Measurements from ENCODE around the gene WDR45B. TPM values are rescaled to one million over a fixed set of nuclear protein-coding genes. Genes with fewer than 3 reads are reported as not detected.

Gene WDR45B
- total and polyA plus RNA-seq, 2 donors (not counting 3 experiments of a cell fraction or from before 2014, with no cell fraction given) = 62.0 to 76.7 TPM

- POLR2A ChIA-PET = no interaction called here
- dilution Hi-C loops (cut with MboI; ENCODE audit: extremely low pct_ligation_motif_present, low sequenced_read_pairs) (no loop called here), intact Hi-C loops (cut with micrococcal nuclease) (no loop called here)
- Histone ChIP-seq H3K4me1 (ENCODE audit: control insufficient read depth, extremely low read depth, insufficient read depth, low read length) (no peaks in the 10 kb centered on the region), H3K79me2 (ENCODE audit: control insufficient read depth, insufficient read depth, low read length) (no peaks in the 10 kb centered on the region), H3K27me3 (ENCODE audit: control insufficient read depth in 2 of 2, insufficient read depth in 2 of 2, low read length in 2 of 2) (no peaks in the 10 kb centered on the region), H3K4me2 (ENCODE audit: insufficient read depth, low read length) (no peak overlapping the region), H3K9ac (replicated peaks; ENCODE audit: extremely low read depth, insufficient read depth, low read length) (no peak overlapping the region), H4K20me1 (replicated peaks; ENCODE audit: control insufficient read depth, extremely low read depth, insufficient read depth, low read length) (no peaks in the 10 kb centered on the region), H3K36me3 (ENCODE audit: control insufficient read depth in 2 of 2, extremely low read depth in 1 of 2, insufficient read depth in 2 of 2, low read length in 2 of 2) (no peaks in the 10 kb centered on the region), H2AFZ (ENCODE audit: low read depth, low read length) (no peak overlapping the region), H3K4me3 (replicated peaks in 1 of 3; ENCODE audit: insufficient read depth in 1 of 3, low read depth in 1 of 3, low read length in 3 of 3) (no peak overlapping the region), H3K9me3 (replicated peaks; ENCODE audit: control insufficient read depth, insufficient read depth, low read length) (no peaks in the 10 kb centered on the region), H3K27ac (ENCODE audit: insufficient read depth, low read depth, low read length) (no peak overlapping the region), H3K9me1 (replicated peaks; ENCODE audit: control insufficient read depth, extremely low read depth, insufficient read depth, low read length) (no peaks in the 10 kb centered on the region)
- CTCF ChIA-PET = interaction anchor here (1.8 kb wide), 1 partner anchor 10 kb away, joined by 4 read pairs; no protein-coding TSS in a partner anchor
- FAIRE-seq = no peak
- no peak for DNase-seq (ENCODE audit: low read depth, low spot score)
- TF ChIP-seq MAX (IDR thresholded peaks at IDR 0.05; ENCODE audit: insufficient read depth, insufficient read length) (no peak), FOS (IDR thresholded peaks at IDR 0.05; ENCODE audit: borderline replicate concordance, insufficient read depth, low read length) (no peak), MYC (IDR thresholded peaks at IDR 0.05; ENCODE audit: low read depth, low read length) (no peak), POLR2A (IDR thresholded peaks at IDR 0.05; ENCODE audit: low read depth, low read length) (no peak), EZH2 (IDR thresholded peaks at IDR 0.05; ENCODE audit: borderline replicate concordance, low read depth, low read length, severe bottlenecking) (no peak), POLR2AphosphoS5 (IDR thresholded peaks at IDR 0.05; ENCODE audit: insufficient read depth, low read depth, low read length) (no peak), JUN (IDR thresholded peaks at IDR 0.05; ENCODE audit: borderline replicate concordance, insufficient read depth, insufficient read length, low read depth) (no peak), GATA2 (IDR thresholded peaks at IDR 0.05; ENCODE audit: insufficient read depth, insufficient read length, low read depth, low read length) (no peak)
- TF ChIP-seq, protein P1, sequence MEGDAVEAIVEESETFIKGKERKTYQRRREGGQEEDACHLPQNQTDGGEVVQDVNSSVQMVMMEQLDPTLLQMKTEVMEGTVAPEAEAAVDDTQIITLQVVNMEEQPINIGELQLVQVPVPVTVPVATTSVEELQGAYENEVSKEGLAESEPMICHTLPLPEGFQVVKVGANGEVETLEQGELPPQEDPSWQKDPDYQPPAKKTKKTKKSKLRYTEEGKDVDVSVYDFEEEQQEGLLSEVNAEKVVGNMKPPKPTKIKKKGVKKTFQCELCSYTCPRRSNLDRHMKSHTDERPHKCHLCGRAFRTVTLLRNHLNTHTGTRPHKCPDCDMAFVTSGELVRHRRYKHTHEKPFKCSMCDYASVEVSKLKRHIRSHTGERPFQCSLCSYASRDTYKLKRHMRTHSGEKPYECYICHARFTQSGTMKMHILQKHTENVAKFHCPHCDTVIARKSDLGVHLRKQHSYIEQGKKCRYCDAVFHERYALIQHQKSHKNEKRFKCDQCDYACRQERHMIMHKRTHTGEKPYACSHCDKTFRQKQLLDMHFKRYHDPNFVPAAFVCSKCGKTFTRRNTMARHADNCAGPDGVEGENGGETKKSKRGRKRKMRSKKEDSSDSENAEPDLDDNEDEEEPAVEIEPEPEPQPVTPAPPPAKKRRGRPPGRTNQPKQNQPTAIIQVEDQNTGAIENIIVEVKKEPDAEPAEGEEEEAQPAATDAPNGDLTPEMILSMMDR (IDR thresholded peaks at IDR 0.05; ENCODE audit: extremely low read depth in 1 of 2, insufficient read depth in 1 of 2, low read depth in 1 of 2, low read length in 2 of 2) = no peak
- BruUV-seq (replicated peaks) = no TSS peak
These were observed 30.1 kb upstream of the WDR45B start for GRCh38 chr17:82678265-82678891.
